ENCODE results near the gene MYCN. TPM values are rescaled to one million over a fixed set of nuclear protein-coding genes. Genes with fewer than 3 reads are reported as not detected.
A peak's percentile ranks its signal among the peaks of the same experiment; 100 is the strongest.

MYCN gene
- total and polyA plus RNA-seq, 12 donors, result 0.24 to 2.2 (median 1.0) TPM

DNA sequence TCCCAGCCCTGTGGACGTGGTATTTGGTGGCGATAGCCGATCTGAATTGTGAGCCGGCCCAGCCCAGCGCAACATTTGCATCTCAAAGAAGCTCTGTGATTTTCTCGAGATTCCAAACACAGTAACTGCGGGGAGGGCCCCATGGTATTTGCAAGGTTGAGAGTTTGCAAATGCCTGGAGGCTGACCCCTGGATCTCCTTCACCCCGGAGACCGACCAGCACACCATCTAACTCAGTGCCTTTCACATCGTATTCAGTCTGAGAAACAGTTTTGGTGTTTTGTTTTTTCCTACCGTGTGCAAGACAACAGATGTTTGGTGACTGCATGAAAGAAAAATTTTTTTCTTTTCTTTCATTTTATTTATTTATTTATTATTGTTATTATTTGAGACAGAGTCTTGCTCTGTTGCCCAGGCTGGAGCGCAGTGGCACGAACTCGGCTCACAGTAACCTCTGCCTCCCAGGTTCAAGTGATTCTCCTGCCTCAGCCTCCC is 40.3 kb downstream of the MYCN start:
- Histone ChIP-seq H3K9me3 (replicated peaks in 1 of 3) (no peaks in the 10 kb centered on the region), H3K4me3 (no peak overlapping the region), H3K27me3 (no peaks in the 10 kb centered on the region), H3K36me3 (replicated peaks in 1 of 2) (no peaks in the 10 kb centered on the region), H3K4me1 (replicated peaks in 1 of 2) (no peaks in the 10 kb centered on the region), H3K27ac (no peak overlapping the region)
- DNase-seq, result no peak
- WGBS, 4 donors, result 81 to 91% (median 86%) methylated on average over 14 of the region's 14 CpGs
- intact Hi-C loops (cut with DNase I), result no loop called here
- TF ChIP-seq, protein P1, sequence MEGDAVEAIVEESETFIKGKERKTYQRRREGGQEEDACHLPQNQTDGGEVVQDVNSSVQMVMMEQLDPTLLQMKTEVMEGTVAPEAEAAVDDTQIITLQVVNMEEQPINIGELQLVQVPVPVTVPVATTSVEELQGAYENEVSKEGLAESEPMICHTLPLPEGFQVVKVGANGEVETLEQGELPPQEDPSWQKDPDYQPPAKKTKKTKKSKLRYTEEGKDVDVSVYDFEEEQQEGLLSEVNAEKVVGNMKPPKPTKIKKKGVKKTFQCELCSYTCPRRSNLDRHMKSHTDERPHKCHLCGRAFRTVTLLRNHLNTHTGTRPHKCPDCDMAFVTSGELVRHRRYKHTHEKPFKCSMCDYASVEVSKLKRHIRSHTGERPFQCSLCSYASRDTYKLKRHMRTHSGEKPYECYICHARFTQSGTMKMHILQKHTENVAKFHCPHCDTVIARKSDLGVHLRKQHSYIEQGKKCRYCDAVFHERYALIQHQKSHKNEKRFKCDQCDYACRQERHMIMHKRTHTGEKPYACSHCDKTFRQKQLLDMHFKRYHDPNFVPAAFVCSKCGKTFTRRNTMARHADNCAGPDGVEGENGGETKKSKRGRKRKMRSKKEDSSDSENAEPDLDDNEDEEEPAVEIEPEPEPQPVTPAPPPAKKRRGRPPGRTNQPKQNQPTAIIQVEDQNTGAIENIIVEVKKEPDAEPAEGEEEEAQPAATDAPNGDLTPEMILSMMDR (IDR thresholded peaks at IDR 0.05), result no peak
- TF ChIP-seq POLR2A (IDR thresholded peaks at IDR 0.05), result no peak

DNA sequence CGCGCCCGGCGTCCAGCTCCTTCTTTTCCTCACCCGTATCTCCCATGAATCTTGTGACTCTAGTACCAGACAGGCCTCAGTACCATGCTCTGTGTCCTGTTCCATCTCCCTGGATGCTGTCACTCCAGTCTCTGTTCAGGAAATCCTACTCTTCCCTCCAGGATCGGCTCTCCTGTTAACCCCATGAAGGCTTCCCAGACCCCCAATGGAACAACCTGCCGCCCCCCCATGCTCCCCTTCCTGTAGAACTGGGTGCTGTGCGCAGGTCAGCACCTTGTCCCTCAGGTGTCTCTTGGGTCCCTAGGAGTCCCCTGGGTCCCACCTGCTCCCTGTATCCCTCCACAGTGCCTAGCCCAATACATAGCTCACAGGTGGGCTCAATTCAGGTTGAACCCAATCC is 41.3 kb downstream of the MYCN start:
- H3K9me3 ChIP-seq (replicated peaks in 1 of 3), result no peaks in the 10 kb centered on the region
- DNase-seq, result no peak
- no peak overlapping the region for H3K4me3 ChIP-seq
- no peaks in the 10 kb centered on the region for H3K36me3 ChIP-seq (replicated peaks in 1 of 2)
- no peak overlapping the region for H3K27ac ChIP-seq
- intact Hi-C loops (cut with DNase I), result no loop called here
- 87 to 95% (median 93%) methylated on average over 8 of the region's 8 CpGs for WGBS, 4 donors
- H3K27me3 ChIP-seq, result no peaks in the 10 kb centered on the region
- H3K4me1 ChIP-seq (replicated peaks in 1 of 2), result no peaks in the 10 kb centered on the region
- TF ChIP-seq, protein P1 (IDR thresholded peaks at IDR 0.05), result no peak
- no peak for TF ChIP-seq POLR2A (IDR thresholded peaks at IDR 0.05)

DNA sequence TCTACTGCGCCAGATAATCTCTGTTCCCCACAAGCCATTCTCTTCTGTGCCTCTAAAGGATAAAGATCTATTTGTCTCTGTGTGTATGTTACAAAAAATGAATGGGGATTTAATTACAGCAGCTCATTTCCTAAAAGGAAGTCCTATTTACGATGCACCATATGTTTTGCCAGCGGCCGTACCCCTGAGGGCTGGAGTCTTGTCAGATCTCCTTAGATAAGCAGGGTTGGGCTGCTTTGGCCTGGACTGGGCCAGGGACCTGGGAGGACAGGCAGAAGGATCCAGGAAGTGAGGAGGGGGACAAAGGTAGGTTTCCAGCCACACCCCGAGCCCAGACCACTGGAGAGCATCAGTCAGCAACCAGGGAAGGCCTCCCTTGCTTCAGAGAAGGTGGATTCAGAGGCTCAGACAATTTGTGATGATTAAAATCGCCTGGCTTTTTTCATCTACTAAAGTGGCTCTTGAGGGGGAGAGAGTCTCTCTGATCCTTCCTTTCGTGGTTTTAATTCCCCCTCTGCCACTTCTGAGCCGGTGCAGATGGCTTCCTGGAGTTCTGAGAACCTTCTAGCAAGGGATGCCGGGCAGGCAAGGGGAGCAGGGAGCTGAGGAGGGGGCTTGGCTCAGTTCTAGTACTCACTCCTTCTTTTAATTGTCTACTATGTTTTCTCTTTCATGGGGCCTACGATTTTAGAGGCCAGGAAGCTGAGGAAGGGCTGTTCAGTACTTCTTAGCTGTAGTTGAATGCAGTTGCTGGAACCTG is 42.1 kb downstream of the MYCN start:
- Histone ChIP-seq H3K27me3 (no peaks in the 10 kb centered on the region), H3K36me3 (replicated peaks in 1 of 2) (no peaks in the 10 kb centered on the region), H3K27ac (peak overlapping the region in 1 of 5 donors; percentile 18), H3K9me3 (replicated peaks in 1 of 3) (no peaks in the 10 kb centered on the region), H3K4me1 (replicated peaks in 1 of 2) (no peaks in the 10 kb centered on the region), H3K4me3 (no peak overlapping the region)
- TF ChIP-seq POLR2A (IDR thresholded peaks at IDR 0.05), result no peak
- TF ChIP-seq, protein P1 (IDR thresholded peaks at IDR 0.05), result no peak
- 59 to 71% (median 65%) methylated on average over 10 of the region's 10 CpGs for WGBS, 4 donors
- intact Hi-C loops (cut with DNase I), result no loop called here
- DNase-seq, result no peak

DNA sequence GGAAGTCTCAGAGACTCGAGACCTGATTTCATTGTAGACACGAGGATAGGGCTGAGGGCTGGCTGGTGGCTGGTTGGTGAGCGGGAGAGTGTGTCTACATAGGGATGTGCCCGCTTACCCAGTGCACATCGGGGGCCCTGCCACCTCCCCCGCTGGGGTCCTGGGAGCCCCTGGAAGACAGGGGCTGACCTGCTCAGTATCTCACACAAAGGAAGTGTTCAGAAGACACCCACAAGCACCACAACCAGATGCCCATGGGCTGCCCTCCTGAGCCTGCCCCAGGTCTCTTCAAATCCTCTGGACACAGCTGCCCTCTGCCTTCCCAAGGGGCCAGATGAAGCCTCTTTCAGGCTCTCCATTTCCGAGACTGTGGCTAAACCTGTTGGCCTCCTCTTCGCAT is 43.1 kb downstream of the MYCN start:
- no peak overlapping the region for H3K27ac ChIP-seq
- no peak for TF ChIP-seq POLR2A (IDR thresholded peaks at IDR 0.05)
- TF ChIP-seq, protein P1 (IDR thresholded peaks at IDR 0.05), result no peak
- WGBS, 4 donors, result 88 to 94% (median 92%) methylated on average over 5 to 8 of the region's 8 CpGs

More for the DNA sequence above, 43.1 kb downstream of the MYCN start:
- no peaks in the 10 kb centered on the region for H3K9me3 ChIP-seq (replicated peaks in 1 of 3)
- no peaks in the 10 kb centered on the region for H3K36me3 ChIP-seq (replicated peaks in 1 of 2)
- H3K4me1 ChIP-seq (replicated peaks in 1 of 2), result no peaks in the 10 kb centered on the region
- H3K27me3 ChIP-seq, result no peaks in the 10 kb centered on the region
- intact Hi-C loops (cut with DNase I), result no loop called here
- no peak overlapping the region for H3K4me3 ChIP-seq
- no peak for DNase-seq
